GM19043 (cell line): ENCODE measurements around the gene RPL22.

Experiments used
- ATAC-seq: cut with Tn5 transposase; IDR thresholded peaks from one replicate; pipeline ENCODE4 v1.9.1; 2021; ENCODE audit warnings: low read depth; ENCODE audit not compliant: unreplicated experiment

The RPL22 gene

GRCh38 chr1:6205849-6206519 is 6.6 kb upstream of the RPL22 start, which contains the start of gene RNF207:
Gene RNF207, plus strand, starts transcription at chr1:6206119. Its CDS starts 417 bp downstream, at chr1:6206536.
- peak; percentile 41 for ATAC-seq

GRCh38 chr1:6202256-6202655 is 2.9 kb upstream of the RPL22 start:
- ATAC-seq, result no peak

GRCh38 chr1:6200188-6200809 is 904 bp upstream of the RPL22 start:
- no peak for ATAC-seq

- no peak for ATAC-seq
These were observed 623 bp downstream of the RPL22 start for GRCh38 chr1:6198646-6199297.

- no peak for ATAC-seq
These were observed 1.5 kb downstream of the RPL22 start for GRCh38 chr1:6197746-6198427.

GRCh38 chr1:6191968-6192367 is 7.4 kb downstream of the RPL22 start:
- ATAC-seq, result no peak

- no peak for ATAC-seq
These were observed 10.9 kb downstream of the RPL22 start for GRCh38 chr1:6188466-6188865.

GRCh38 chr1:6185635-6186382 is 13.6 kb downstream of the RPL22 start:
- no peak for ATAC-seq

- ATAC-seq, result no peak
These were observed 14.2 kb downstream of the RPL22 start for GRCh38 chr1:6185151-6185550.

- no peak for ATAC-seq
These were observed 15.2 kb downstream of the RPL22 start for GRCh38 chr1:6184083-6184783.

- no peak for ATAC-seq
These were observed 15.8 kb downstream of the RPL22 start for GRCh38 chr1:6183520-6183989.

- no peak for ATAC-seq
These were observed 18.0 kb downstream of the RPL22 start for GRCh38 chr1:6181347-6181770.

GRCh38 chr1:6180707-6181311 is 18.6 kb downstream of the RPL22 start:
- no peak for ATAC-seq

GRCh38 chr1:6180268-6180706 is 19.1 kb downstream of the RPL22 start, which contains the start of gene CHD5:
Gene CHD5, minus strand, starts transcription at chr1:6180321. Its CDS starts 298 bp downstream, at chr1:6180023.
- no peak for ATAC-seq

- no peak for ATAC-seq
These were observed 19.7 kb downstream of the RPL22 start for GRCh38 chr1:6179564-6180175.

GRCh38 chr1:6178751-6179563 is 20.4 kb downstream of the RPL22 start:
- no peak for ATAC-seq

GRCh38 chr1:6177681-6178380 is 21.6 kb downstream of the RPL22 start:
- ATAC-seq, result no peak
